ENCODE measurements around the gene PNPT1. TPM values are rescaled to one million over a fixed set of nuclear protein-coding genes. Genes with fewer than 3 reads are reported as not detected.

Gene PNPT1
- total RNA-seq, 4 donors from 2014 or later, result 11.6 to 21.4 (median 16.1) TPM

- Histone ChIP-seq H3K9me3 (no peaks in the 10 kb centered on the region), H3K27ac (no peak overlapping the region), H3K4me1 (peaks cover 0 to 25% (median 0%) of the 10 kb centered on the region in 4 donors), H3K4me3 (no peak overlapping the region), H3K36me3 (peaks cover 0 to 46% (median 9%) of the 10 kb centered on the region in 3 donors), H3K27me3 (no peaks in the 10 kb centered on the region)
- TF ChIP-seq EP300 (IDR thresholded peaks at IDR 0.05), result no peak
- TF ChIP-seq POLR2A (IDR thresholded peaks at IDR 0.05), result no peak
- WGBS, 2 donors, result 86 to 88% methylated on average over 2 of the region's 2 CpGs
- no peak for DNase-seq (ENCODE audit: low spot score in 2 of 2)
Observed at GRCh38 chr2:55585451-55586080, 108.1 kb downstream of the PNPT1 start.

Other genes with a start within 250 kb of the PNPT1 start
- gene CFAP36, start 174.1 kb downstream of the PNPT1 start, total RNA-seq, result 10 to 100 TPM; 19.2 to 34.5 (median 30.3) TPM
- gene PPP4R3B, start 76.2 kb downstream of the PNPT1 start, total RNA-seq, result 10 to 100 TPM; 53.1 to 65.1 (median 57.8) TPM
- 100 to 1,000 TPM; 113 to 253 (median 137) TPM for gene EFEMP1, start 229.9 kb upstream of the PNPT1 start, total RNA-seq